OCI-LY3 (cell line): ENCODE measurements around the gene PGGHG.

Source experiments
- CTCF ChIP-seq: fragments of 200-600, 300-600 bp; sonication (generic); IDR thresholded peaks from 2 replicates; pipeline ENCODE4 v1.5.1; 2014; ENCODE audit warnings: antibody characterized with exemption, low read length, low read depth
- EZH2phosphoT487 ChIP-seq: fragments of 200-600 bp; shearing (Covaris generic); IDR thresholded peaks from 2 replicates; pipeline ENCODE4 v1.6.1; 2018; ENCODE audit warnings: antibody characterized with exemption, mixed run types, low read depth

- no peak for TF ChIP-seq CTCF
- TF ChIP-seq EZH2phosphoT487, result no peak
These were observed 17.9 kb downstream of the PGGHG start for GRCh38 chr11:306645-307371.
